Upper lobe of left lung (tissue), 6 donors: ENCODE data around the gene NFKB1. TPM values are rescaled to one million over a fixed set of nuclear protein-coding genes. Genes with fewer than 3 reads are reported as not detected.
"Not testable (repeated sequence)": the region's sequence is repeated elsewhere in the genome, so short reads cannot be mapped to it uniquely, and the experiment has no call there.

Source experiments
- ATAC-seq, 2 donors: fragments of 200-7000 bp; cut with Tn5 transposase; one replicate each; pipeline ENCODE4 v1.9.1; 2022; ENCODE audit warnings: mild to moderate bottlenecking in 2 of 2, moderate library complexity in 2 of 2; ENCODE audit not compliant: low FRiP score in 2 of 2
- DNase-seq, 2 donors: peaks; one replicate each; pipeline ENCODE4 v3.0.0-alpha.2; 2019 to 2020
- H3K27ac ChIP-seq, 4 donors: fragments of 200-600 bp; sonication (generic); one replicate each; pipeline ENCODE4 v1.5.1; 2016 to 2019
- H3K27me3 ChIP-seq, 4 donors: fragments of 200-600 bp; sonication (generic); one replicate each; pipeline ENCODE4 v1.5.1; 2017 to 2019
- H3K36me3 ChIP-seq, 4 donors: fragments of 200-600 bp; sonication (generic); one replicate each; pipeline ENCODE4 v1.5.1; 2016 to 2019
- H3K4me1 ChIP-seq, 4 donors: fragments of 200-600 bp; sonication (generic); one replicate each; pipeline ENCODE4 v1.5.1; 2018 to 2019
- H3K4me3 ChIP-seq, 4 donors: fragments of 200-600 bp; sonication (generic); one replicate each; pipeline ENCODE4 v1.5.1; 2017 to 2019; ENCODE audit warnings: mild to moderate bottlenecking in 2 of 4, moderate library complexity in 1 of 4
- H3K9me3 ChIP-seq, 4 donors: fragments of 200-600 bp; sonication (generic); one replicate each; pipeline ENCODE4 v1.5.1; 2018 to 2019
- EP300 ChIP-seq, 4 donors: sonication (generic); formaldehyde crosslinking; IDR thresholded peaks; one replicate each; pipeline ENCODE4 v1.5.1; 2017; ENCODE audit warnings: antibody characterized with exemption in 4 of 4, control low read depth in 2 of 4
- POLR2A ChIP-seq, 4 donors: fragments of 450-650 bp; IDR thresholded peaks; one replicate each; pipeline ENCODE4 v1.5.1; 2016 to 2017; ENCODE audit warnings: antibody characterized with exemption in 4 of 4, mild to moderate bottlenecking in 2 of 4
- POLR2AphosphoS5 ChIP-seq, 2 donors: sonication (generic); formaldehyde crosslinking; IDR thresholded peaks; one replicate each; pipeline ENCODE4 v1.5.1; 2017; ENCODE audit warnings: antibody characterized with exemption in 2 of 2
- WGBS, 2 donors: methylation state at CpG; one replicate each; pipeline ENCODE4 v1.1.5; 2017 to 2018; 5-methylcytosine and 5-hydroxymethylcytosine counted together
- total RNA-seq, 6 donors: library from RNA; depleted of rRNA in 4 of 6; stranded (reverse); fragments of >200 nt in 4 of 6; gene quantifications; one replicate each; pipeline versions ENCODE4 v1.1.0 to v1.2.1, GENCODE V29; 2016 to 2021
- TF ChIP-seq, protein P1 (sequence below), 6 experiments: fragments of 450-650 bp in 4 of 6; fragments of 200-600 bp in 2 of 6; sonication (generic) in 2 of 6; IDR thresholded peaks; one replicate each; pipeline ENCODE4 v1.5.1; 2016 to 2019; ENCODE audit warnings: antibody characterized with exemption in 6 of 6
- donor health status: DM: no; HTN: no; CAD: no; lungs with moderate emphysema.
- donor health status: DM: no; HTN: yes; CAD: no; lungs with severe emphysema.

Gene NFKB1
- total RNA-seq, 6 donors from 2014 or later = 15.8 to 69.1 (median 39.1) TPM

DNA sequence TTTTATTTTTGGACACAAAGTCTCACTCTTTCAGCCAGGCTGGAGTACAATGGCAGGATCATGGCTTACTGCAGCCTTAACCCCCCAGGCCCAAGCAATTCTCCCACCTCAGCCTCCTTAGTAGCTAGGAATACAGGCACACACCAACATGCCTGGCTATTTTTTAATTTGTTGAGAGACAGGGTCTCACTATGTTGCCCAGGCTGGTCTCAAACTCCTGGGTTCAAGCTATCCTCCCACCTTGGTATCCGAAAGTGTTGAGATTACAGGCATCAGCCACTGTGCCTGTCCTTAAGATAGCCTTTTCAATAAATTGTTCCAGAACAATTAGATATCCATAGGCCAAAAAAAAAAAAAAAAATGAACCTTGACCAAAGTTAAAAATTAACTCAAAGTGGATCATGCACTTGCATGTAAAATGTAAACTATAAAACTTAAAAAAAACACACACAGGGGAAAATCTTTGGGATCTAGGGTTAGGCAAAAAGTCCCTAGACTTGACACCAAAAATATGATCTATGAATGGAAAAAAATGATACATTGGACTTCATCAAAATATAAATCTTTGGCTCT lies 28.6 kb upstream of the NFKB1 start:
- no peak overlapping the region for H3K27ac ChIP-seq
- H3K4me3 ChIP-seq = no peak overlapping the region
- H3K27me3 ChIP-seq = no peaks in the 10 kb centered on the region
- no peaks in the 10 kb centered on the region for H3K4me1 ChIP-seq
- TF ChIP-seq, protein P1, sequence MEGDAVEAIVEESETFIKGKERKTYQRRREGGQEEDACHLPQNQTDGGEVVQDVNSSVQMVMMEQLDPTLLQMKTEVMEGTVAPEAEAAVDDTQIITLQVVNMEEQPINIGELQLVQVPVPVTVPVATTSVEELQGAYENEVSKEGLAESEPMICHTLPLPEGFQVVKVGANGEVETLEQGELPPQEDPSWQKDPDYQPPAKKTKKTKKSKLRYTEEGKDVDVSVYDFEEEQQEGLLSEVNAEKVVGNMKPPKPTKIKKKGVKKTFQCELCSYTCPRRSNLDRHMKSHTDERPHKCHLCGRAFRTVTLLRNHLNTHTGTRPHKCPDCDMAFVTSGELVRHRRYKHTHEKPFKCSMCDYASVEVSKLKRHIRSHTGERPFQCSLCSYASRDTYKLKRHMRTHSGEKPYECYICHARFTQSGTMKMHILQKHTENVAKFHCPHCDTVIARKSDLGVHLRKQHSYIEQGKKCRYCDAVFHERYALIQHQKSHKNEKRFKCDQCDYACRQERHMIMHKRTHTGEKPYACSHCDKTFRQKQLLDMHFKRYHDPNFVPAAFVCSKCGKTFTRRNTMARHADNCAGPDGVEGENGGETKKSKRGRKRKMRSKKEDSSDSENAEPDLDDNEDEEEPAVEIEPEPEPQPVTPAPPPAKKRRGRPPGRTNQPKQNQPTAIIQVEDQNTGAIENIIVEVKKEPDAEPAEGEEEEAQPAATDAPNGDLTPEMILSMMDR (IDR thresholded peaks at IDR 0.05) = no peak
- TF ChIP-seq EP300 (IDR thresholded peaks at IDR 0.05) (no peak), POLR2A (IDR thresholded peaks at IDR 0.05) (no peak), POLR2AphosphoS5 (IDR thresholded peaks at IDR 0.05) (no peak)
- ATAC-seq = no peak
- no peak for DNase-seq
- WGBS, 2 donors = 90 to 93% methylated on average over 1 of the region's 1 CpG
- H3K36me3 ChIP-seq = no peaks in the 10 kb centered on the region
- no peaks in the 10 kb centered on the region for H3K9me3 ChIP-seq

DNA sequence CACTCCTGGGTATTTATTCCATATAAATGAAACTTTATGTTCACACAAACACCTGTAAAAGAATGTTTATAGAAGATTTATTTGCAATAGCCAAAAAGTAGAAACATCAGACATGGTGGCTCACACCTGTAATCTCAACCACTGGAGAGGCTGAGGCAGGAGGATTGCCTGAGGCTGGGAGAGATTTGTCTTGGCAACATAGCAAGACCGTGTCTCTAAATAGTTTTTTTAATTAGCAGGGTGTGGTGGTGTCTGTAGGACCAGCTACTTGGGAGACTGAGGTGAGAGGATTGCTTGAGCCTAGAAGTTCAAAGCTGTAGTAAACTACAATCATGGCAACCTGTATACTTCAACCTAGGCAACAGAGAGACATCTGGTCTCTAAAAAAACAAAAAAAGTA lies 27.7 kb upstream of the NFKB1 start:
- ATAC-seq = no peak
- 65 to 78% methylated on average over 1 of the region's 1 CpG for WGBS, 2 donors
- no peaks in the 10 kb centered on the region for H3K9me3 ChIP-seq
- no peaks in the 10 kb centered on the region for H3K36me3 ChIP-seq
- H3K4me3 ChIP-seq = no peak overlapping the region
- no peak for DNase-seq
- no peaks in the 10 kb centered on the region for H3K4me1 ChIP-seq
- TF ChIP-seq POLR2A (IDR thresholded peaks at IDR 0.05) (no peak), POLR2AphosphoS5 (IDR thresholded peaks at IDR 0.05) (no peak), EP300 (IDR thresholded peaks at IDR 0.05) (no peak)
- TF ChIP-seq, protein P1 (IDR thresholded peaks at IDR 0.05) = no peak
- no peak overlapping the region for H3K27ac ChIP-seq
- no peaks in the 10 kb centered on the region for H3K27me3 ChIP-seq

DNA sequence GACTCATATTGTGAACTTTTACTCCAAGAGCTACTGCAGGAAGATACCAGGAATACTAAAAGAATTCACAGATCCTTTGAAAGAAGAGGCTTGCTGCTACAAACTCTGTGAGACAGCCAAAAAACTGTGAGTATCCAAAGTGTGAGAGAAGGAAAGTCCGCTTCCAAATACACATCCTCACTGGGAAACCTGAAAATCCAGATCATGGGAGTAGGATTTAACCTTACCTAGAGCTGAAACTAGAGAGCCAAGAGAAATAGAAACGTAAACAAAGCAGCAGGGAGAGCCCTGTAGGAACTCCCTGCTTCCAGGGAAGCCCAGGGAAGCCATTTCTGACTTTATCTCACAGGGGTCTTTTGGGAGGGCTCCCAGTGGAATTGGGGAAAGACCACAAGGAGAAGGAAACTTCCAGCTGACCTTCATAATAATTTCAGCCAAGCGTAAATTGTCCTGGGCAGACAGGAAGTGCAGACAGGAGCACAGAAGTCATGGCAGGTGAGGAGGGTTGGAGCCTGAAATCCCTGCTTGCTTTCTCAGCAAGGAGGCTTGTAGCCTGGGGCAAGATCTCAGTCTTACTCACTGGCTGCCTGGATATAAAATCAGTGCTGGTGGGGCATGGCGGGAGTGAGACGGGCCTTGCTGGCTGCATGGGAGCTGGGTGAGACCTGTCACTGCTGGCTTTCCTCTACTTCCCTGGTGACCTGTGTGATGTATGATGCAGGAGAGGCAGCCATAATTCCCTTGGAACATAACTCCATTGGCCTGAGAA lies 26.2 kb upstream of the NFKB1 start:
- DNase-seq = peak in 1 of 2 donors; percentile 2

DNA sequence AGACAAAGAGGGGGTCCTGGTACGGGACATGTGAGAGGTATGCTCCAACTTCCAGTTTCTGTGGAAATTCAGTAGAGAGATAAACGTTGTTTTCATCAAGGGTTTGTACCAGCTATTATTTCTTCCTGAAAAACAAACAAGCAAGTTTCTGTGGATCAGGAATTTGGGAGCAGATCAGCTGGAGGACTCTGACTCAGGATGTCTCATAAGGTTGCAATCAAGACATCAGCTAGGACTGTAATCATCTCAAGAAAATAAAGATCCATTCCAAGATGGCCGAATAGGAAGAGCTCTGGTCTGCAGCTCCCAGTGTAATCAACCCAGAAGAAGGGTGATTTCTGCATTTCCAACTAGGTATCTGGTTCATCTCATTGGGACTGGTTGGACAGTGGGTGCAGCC lies 23.5 kb upstream of the NFKB1 start:
- Histone ChIP-seq H3K4me3 (no peak overlapping the region), H3K27me3 (no peaks in the 10 kb centered on the region), H3K9me3 (no peaks in the 10 kb centered on the region), H3K4me1 (no peaks in the 10 kb centered on the region), H3K27ac (no peak overlapping the region), H3K36me3 (no peaks in the 10 kb centered on the region)
- DNase-seq = no peak
- TF ChIP-seq POLR2A (IDR thresholded peaks at IDR 0.05) (no peak), POLR2AphosphoS5 (IDR thresholded peaks at IDR 0.05) (no peak)
- 93 to 94% methylated on average over 3 of the region's 3 CpGs for WGBS, 2 donors
- no peak for ATAC-seq

More for the DNA sequence above, 26.2 kb upstream of the NFKB1 start:
- H3K4me1 ChIP-seq = no peaks in the 10 kb centered on the region
- no peaks in the 10 kb centered on the region for H3K9me3 ChIP-seq
- 79 to 91% methylated on average over 3 to 5 of the region's 5 CpGs for WGBS, 2 donors
- no peak overlapping the region for H3K4me3 ChIP-seq
- no peaks in the 10 kb centered on the region for H3K27me3 ChIP-seq
- H3K36me3 ChIP-seq = no peaks in the 10 kb centered on the region
- ATAC-seq = no peak
- no peak overlapping the region for H3K27ac ChIP-seq
- TF ChIP-seq, protein P1 (IDR thresholded peaks at IDR 0.05) = no peak
- TF ChIP-seq POLR2A (IDR thresholded peaks at IDR 0.05) (no peak), POLR2AphosphoS5 (IDR thresholded peaks at IDR 0.05) (no peak), EP300 (IDR thresholded peaks at IDR 0.05) (no peak)

DNA sequence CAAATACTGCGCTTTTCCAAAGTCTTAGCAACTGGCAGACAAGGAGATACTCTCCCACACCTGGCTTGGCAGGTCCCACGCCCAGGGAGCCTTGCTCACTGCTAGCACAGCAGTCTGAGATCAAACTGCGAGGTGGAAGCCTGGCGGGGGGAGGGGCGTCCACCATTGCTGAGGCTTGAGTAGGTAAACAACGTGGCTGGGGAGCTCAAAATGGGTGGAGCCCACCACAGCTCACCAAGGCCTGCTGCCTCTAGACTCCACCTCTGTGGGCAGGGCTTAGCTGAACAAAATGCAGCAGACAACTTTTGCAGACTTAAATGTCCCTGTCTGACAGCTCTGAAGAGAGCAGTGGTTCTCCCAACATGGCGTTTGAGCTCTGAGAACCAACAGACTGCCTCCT lies 23.0 kb upstream of the NFKB1 start:
- no peak overlapping the region for H3K4me3 ChIP-seq
- DNase-seq (peak in 1 of 2 donors; percentile 24), ATAC-seq (no peak)
- H3K4me1 ChIP-seq = no peaks in the 10 kb centered on the region
- WGBS, 2 donors = 77 to 80% methylated on average over 7 of the region's 7 CpGs
- H3K27ac ChIP-seq = no peak overlapping the region
- H3K27me3 ChIP-seq = no peaks in the 10 kb centered on the region
- TF ChIP-seq EP300 (IDR thresholded peaks at IDR 0.05) = no peak
- H3K9me3 ChIP-seq = no peaks in the 10 kb centered on the region
- no peaks in the 10 kb centered on the region for H3K36me3 ChIP-seq

DNA sequence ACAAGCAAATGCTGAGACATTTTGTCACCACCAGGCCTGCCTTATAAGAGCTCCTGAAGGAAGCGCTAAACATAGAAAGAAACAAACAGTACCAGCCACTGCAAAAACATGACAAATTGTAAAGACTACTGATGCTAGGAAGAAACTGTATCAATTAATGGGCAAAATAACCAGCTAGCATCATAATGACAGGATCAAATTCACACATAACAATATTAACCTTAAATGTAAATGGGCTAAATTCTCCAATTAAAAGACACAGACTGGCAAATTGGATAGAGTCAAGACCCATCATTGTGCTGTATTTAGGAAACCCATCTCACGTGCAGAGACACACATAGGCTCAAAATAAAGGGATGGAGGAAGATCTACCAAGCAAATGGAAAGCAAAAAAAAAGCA lies 21.3 kb upstream of the NFKB1 start:
- 93 to 94% methylated on average over 2 of the region's 2 CpGs for WGBS, 2 donors
- H3K4me1 ChIP-seq, H3K9me3 ChIP-seq, H3K36me3 ChIP-seq, ATAC-seq, H3K27ac ChIP-seq, DNase-seq, H3K27me3 ChIP-seq, H3K4me3 ChIP-seq: not testable (repeated sequence)
